ENCODE results near the gene OAF.

The OAF gene

DNA sequence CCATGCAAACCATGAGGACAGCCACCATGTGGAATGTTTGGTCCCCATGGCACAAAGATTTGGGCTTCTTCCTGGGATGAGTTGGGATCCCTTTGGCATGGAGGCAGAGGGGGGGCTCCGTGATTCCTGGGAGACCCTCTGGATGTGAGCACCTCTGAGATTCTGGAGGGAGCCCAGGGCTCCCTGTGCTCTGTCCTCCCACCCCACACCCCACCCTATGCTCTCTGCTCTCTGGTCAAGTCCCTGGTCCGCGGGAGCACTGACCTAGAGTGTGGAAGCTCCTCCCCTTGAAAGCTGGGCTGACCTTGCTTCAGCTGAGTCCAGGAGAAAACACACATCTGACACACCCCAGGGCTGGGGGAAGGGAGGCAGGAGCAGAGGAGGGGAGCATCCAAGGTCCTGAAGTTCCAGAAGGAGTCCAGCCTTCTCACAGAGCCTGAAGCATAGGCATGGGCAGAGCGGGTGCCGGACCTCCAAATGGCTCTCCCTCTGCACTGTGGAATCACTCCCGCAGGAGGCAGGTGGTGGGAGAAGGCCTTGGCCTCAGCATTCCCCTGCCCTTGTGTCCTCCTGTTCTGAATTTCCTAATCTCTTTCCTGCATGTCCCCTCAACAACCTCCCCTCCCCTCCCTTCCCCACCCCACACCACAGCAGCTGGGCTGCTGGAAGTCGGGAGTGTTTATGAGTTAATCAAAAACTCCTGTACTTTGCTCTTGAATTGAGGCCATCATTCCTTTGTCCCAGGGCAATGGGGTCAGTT is 25.7 kb upstream of the OAF start:
- Histone ChIP-seq H3K27me3 (ENCODE audit: low read depth, low read length) (no peaks in the 10 kb centered on the region), H3K9me3 (ENCODE audit: control insufficient read depth in 1 of 2, low read length in 2 of 2) (no peaks in the 10 kb centered on the region), H3K4me3 (ENCODE audit: low read depth in 1 of 2, low read length in 2 of 2) (peak overlapping the region; percentile 9 to 12), H3K36me3 (ENCODE audit: control insufficient read depth in 1 of 2, insufficient read depth in 2 of 2, low read length in 2 of 2) (no peaks in the 10 kb centered on the region), H3K27ac (ENCODE audit: low read length) (peak overlapping the region; percentile 81), H3K4me1 (ENCODE audit: control insufficient read depth in 1 of 2, insufficient read depth in 2 of 2, low read length in 2 of 2) (peaks cover 25 to 36% of the 10 kb centered on the region in 2 donors)

DNA sequence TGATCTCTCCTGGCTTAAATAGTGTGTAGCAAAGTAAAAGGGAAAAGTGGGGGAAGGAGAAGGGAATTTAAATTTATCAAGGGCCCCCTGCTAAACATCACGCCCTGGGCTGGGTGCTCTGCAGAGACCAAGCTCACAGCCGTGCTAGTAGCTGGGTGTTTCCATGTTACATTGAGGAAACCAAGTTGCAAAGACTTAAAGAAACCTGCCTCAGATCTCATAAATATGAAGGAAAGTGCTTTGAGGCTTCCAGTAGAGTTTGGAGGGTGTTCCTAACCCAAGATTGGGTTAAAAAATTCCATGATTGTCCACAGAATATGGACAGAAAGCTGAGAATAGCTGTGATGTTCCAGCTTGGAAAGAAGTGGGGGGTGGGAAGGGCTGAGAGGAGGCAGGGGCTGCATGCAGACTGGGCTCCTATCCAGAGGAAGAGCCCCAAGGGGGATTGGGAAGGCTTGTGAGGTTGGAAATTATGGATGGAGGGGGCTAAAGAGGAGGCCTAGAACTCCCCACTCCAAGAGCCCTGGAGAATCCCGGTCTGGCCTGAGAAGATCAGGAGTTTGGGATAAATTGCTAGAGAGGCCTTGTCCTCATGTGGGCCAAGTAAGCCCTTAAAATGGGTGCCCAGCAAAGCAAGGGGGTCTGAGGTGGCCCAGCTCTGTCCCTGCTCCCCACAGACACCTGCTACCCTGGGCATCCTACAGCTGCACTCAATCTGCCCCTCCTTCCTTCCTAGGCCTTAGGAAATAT is 25.0 kb upstream of the OAF start:
- Histone ChIP-seq H3K9me3 (ENCODE audit: control insufficient read depth in 1 of 2, low read length in 2 of 2) (no peaks in the 10 kb centered on the region), H3K4me1 (ENCODE audit: control insufficient read depth in 1 of 2, insufficient read depth in 2 of 2, low read length in 2 of 2) (peaks cover 19 to 36% of the 10 kb centered on the region in 2 donors), H3K27ac (ENCODE audit: low read length) (peak overlapping the region; percentile 81), H3K36me3 (ENCODE audit: control insufficient read depth in 1 of 2, insufficient read depth in 2 of 2, low read length in 2 of 2) (no peaks in the 10 kb centered on the region), H3K4me3 (ENCODE audit: low read depth in 1 of 2, low read length in 2 of 2) (no peak overlapping the region), H3K27me3 (ENCODE audit: low read depth, low read length) (no peaks in the 10 kb centered on the region)

DNA sequence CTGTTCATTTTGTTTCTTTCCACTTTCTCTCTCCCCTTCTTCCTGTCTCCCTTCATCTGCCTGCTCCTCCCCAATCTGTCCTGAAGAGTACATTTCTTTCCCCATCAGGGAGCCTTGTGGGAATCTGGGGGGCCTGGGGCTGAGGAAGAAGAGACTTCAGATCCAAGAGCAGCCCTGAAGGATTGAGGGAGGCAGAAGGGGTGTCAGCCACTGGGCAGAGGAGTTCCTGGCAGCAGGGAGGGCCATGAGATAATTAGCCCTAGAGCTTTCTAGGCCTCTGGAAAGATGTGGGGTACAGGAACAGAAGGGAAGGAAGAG is 24.4 kb upstream of the OAF start:
- no peak overlapping the region for H3K4me3 ChIP-seq (ENCODE audit: low read depth in 1 of 2, low read length in 2 of 2)
- peaks cover 19 to 36% of the 10 kb centered on the region in 2 donors for H3K4me1 ChIP-seq (ENCODE audit: control insufficient read depth in 1 of 2, insufficient read depth in 2 of 2, low read length in 2 of 2)

DNA sequence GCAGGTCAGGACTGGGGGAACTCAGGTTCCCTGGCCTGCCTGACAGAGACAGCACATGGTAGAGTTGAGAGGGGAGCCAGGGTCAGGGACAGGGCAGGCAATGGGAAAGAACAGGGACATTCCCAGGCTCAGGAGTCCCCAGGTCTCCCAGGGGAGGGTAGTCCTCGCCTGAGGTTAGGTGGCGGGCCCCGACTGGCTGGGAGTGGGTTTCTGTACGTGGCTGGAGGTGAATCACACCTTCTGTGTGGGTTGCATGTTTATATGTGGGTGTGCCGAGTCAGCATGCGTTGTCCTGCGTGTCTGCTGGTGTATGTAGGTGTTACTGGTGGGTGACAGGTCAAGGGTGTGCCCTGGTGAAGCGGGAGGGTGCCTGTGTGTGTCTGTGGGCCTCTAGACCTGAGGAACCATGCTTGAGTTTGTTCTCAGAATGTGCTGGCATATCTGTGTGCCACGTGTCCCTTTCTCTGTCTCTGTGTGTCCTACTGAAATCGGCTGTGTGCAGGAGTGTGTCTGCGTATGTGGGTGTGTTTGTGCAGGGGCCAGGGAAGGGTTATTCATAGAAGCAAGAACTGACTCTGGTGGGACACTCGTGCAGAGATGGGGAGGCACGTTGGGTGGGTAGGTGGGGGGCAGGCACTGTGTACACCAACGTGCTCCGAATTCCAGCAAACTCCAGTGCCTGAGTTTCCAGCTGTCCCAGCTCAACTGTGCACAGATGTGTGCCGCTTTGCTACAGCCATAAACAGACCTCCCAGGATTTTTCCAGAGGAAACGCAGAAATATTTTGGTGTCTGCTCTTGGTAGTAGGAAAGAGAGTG is 23.8 kb upstream of the OAF start:
- no peaks in the 10 kb centered on the region for H3K27me3 ChIP-seq (ENCODE audit: low read depth, low read length)
- peak overlapping the region; percentile 81 for H3K27ac ChIP-seq (ENCODE audit: low read length)
- no peaks in the 10 kb centered on the region for H3K36me3 ChIP-seq (ENCODE audit: control insufficient read depth in 1 of 2, insufficient read depth in 2 of 2, low read length in 2 of 2)
- peaks cover 19 to 36% of the 10 kb centered on the region in 2 donors for H3K4me1 ChIP-seq (ENCODE audit: control insufficient read depth in 1 of 2, insufficient read depth in 2 of 2, low read length in 2 of 2)
- no peak overlapping the region for H3K4me3 ChIP-seq (ENCODE audit: low read depth in 1 of 2, low read length in 2 of 2)
- H3K9me3 ChIP-seq (ENCODE audit: control insufficient read depth in 1 of 2, low read length in 2 of 2): no peaks in the 10 kb centered on the region

More for the DNA sequence above, 24.4 kb upstream of the OAF start:
- Histone ChIP-seq H3K36me3 (ENCODE audit: control insufficient read depth in 1 of 2, insufficient read depth in 2 of 2, low read length in 2 of 2) (no peaks in the 10 kb centered on the region), H3K9me3 (ENCODE audit: control insufficient read depth in 1 of 2, low read length in 2 of 2) (no peaks in the 10 kb centered on the region), H3K27ac (ENCODE audit: low read length) (peak overlapping the region; percentile 81), H3K27me3 (ENCODE audit: low read depth, low read length) (no peaks in the 10 kb centered on the region)

DNA sequence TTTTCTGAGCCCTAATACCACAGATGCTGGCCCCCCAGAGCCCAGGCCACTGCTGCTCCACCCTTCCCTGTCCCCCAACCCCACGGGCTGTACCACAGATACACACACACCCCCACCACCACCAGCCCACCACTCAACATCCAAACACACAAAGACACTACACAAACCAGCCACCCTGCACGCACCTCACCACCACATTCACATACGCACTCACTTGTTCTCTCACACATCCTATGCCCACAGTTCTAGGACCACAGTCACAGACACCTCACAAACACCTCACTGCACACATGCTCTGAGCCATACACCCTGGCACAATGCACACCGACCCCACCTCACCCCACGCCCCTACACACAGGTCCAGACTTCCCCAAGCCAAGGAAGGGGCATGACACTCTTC is 22.5 kb upstream of the OAF start:
- H3K4me1 ChIP-seq (ENCODE audit: control insufficient read depth in 1 of 2, insufficient read depth in 2 of 2, low read length in 2 of 2): peaks cover 15 to 30% of the 10 kb centered on the region in 2 donors
- H3K27me3 ChIP-seq (ENCODE audit: low read depth, low read length): no peaks in the 10 kb centered on the region
- H3K27ac ChIP-seq (ENCODE audit: low read length): peak overlapping the region; percentile 19
- H3K4me3 ChIP-seq (ENCODE audit: low read depth in 1 of 2, low read length in 2 of 2): no peak overlapping the region
- no peaks in the 10 kb centered on the region for H3K36me3 ChIP-seq (ENCODE audit: control insufficient read depth in 1 of 2, insufficient read depth in 2 of 2, low read length in 2 of 2)
- H3K9me3 ChIP-seq (ENCODE audit: control insufficient read depth in 1 of 2, low read length in 2 of 2): no peaks in the 10 kb centered on the region

DNA sequence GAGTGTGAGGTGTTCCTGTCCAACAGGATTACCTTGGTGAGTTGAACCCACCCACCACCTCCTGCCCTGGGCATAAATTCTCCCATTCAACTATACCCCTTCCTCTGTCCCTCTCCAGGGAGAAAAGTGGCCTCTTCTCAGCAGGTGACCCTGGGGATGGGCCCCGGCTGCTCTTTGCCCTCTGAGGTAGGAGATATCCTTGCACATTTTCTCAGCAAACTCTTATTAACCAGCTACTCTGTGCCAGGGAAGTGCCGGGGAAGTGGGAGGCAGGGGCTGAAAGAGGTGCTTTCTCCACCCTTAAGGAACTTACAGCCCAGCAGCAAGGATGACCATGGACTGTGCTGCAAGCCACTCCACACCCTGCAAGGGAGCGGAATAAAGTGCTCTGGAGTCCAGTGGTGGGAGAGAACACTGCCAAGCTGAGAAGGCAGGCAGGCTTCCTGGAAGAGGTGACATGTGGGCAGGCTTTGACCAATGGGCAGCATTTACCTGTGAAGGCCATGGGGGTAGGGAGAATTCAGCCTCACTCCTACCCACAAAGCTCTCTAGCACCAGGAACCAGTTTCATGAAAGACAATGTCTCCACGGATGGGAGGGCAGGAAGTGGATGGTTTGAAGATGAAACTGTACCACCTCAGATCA is 21.9 kb upstream of the OAF start:
- H3K27ac ChIP-seq (ENCODE audit: low read length): no peak overlapping the region
- no peaks in the 10 kb centered on the region for H3K9me3 ChIP-seq (ENCODE audit: control insufficient read depth in 1 of 2, low read length in 2 of 2)
- H3K4me1 ChIP-seq (ENCODE audit: control insufficient read depth in 1 of 2, insufficient read depth in 2 of 2, low read length in 2 of 2): peaks cover 10 to 30% of the 10 kb centered on the region in 2 donors
- no peak overlapping the region for H3K4me3 ChIP-seq (ENCODE audit: low read depth in 1 of 2, low read length in 2 of 2)
- H3K27me3 ChIP-seq (ENCODE audit: low read depth, low read length): no peaks in the 10 kb centered on the region
- H3K36me3 ChIP-seq (ENCODE audit: control insufficient read depth in 1 of 2, insufficient read depth in 2 of 2, low read length in 2 of 2): no peaks in the 10 kb centered on the region

DNA sequence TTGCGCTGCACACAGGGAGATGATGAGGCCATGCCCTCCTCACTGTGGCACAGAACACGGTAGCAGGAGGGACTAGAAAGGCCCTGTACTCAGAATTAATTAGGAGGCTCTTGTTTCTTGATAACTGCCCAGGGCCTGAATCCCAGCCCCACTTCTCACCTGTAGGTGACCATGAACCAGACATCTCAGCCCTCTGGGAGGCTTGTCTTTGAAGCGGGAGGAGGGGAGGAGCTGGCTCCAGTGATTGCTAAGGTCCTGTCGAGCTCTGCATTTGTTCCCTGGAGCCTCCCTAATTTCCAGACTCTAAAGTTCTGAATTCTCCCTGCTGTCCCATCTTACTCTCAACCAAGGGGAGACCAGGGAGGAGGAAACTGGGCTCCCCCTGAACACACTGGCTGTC is 19.8 kb upstream of the OAF start:
- Histone ChIP-seq H3K4me1 (ENCODE audit: control insufficient read depth in 1 of 2, insufficient read depth in 2 of 2, low read length in 2 of 2) (peaks cover 14 to 17% of the 10 kb centered on the region in 2 donors), H3K4me3 (ENCODE audit: low read depth in 1 of 2, low read length in 2 of 2) (no peak overlapping the region), H3K27ac (ENCODE audit: low read length) (no peak overlapping the region), H3K9me3 (ENCODE audit: control insufficient read depth in 1 of 2, low read length in 2 of 2) (no peaks in the 10 kb centered on the region), H3K27me3 (ENCODE audit: low read depth, low read length) (no peaks in the 10 kb centered on the region), H3K36me3 (ENCODE audit: control insufficient read depth in 1 of 2, insufficient read depth in 2 of 2, low read length in 2 of 2) (no peaks in the 10 kb centered on the region)

DNA sequence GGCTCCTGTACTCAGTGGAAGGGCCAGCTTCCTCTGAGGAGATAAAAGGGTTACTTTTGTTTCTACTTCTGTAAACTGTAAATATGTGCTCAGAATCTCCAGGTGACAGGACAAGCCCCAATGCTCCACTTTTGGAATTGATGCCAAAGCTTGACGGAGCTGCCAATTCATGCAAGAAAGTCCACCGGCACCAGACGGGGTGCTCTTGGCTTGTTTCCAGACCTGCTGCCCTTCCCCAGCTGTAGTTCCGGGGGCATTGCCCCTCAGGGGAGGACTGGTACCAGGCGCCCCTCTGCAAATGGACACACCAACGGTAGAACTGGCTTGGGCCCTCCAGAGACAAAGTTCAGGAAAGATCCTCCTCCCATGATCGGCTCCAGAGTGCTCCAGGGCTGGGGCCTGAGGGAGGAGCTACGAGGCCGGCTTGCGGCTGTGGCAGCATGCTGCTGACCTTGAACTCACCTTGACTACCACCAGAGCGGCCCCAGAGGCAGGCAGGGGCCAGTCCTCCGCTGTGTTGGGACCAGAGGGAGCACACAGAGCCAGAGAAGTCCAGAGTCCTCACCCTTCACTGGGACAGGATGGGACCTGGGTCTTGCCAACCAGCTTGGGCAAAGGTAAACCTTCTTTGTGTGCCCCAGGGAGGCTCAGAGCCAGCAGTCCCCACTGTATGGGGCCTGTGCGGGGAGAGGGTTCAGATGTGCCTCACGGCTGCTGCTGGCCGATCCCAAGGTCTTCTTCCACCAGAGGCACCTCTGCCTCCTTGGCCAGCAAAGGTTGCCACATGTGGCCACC is 17.8 kb upstream of the OAF start:
- no peak overlapping the region for H3K4me3 ChIP-seq (ENCODE audit: low read depth in 1 of 2, low read length in 2 of 2)
- H3K27ac ChIP-seq (ENCODE audit: low read length): no peak overlapping the region
- peaks cover 6 to 7% of the 10 kb centered on the region in 2 donors for H3K4me1 ChIP-seq (ENCODE audit: control insufficient read depth in 1 of 2, insufficient read depth in 2 of 2, low read length in 2 of 2)
- no peaks in the 10 kb centered on the region for H3K9me3 ChIP-seq (ENCODE audit: control insufficient read depth in 1 of 2, low read length in 2 of 2)
- no peaks in the 10 kb centered on the region for H3K36me3 ChIP-seq (ENCODE audit: control insufficient read depth in 1 of 2, insufficient read depth in 2 of 2, low read length in 2 of 2)
- no peaks in the 10 kb centered on the region for H3K27me3 ChIP-seq (ENCODE audit: low read depth, low read length)

DNA sequence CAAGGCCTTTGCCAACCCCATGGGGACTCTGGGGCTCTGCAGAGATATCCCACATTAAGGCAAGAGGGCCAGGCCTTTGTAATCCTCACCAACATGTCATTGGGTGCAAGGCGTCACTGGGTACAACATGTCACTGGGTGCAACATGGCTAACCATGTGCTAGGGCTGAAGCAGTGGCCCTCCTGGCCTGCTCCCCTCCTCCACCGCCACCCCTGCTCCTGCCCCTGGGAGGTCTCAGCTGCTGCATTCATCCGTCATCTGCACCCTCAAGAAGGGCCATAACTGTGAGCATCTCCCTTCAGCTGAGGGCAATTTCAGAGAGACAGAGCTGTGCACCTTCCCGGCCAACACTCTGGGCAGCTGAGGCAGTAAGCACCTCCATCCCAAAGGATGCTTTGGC is 16.7 kb upstream of the OAF start:
- H3K27ac ChIP-seq (ENCODE audit: low read length): no peak overlapping the region
- no peaks in the 10 kb centered on the region for H3K9me3 ChIP-seq (ENCODE audit: control insufficient read depth in 1 of 2, low read length in 2 of 2)
- H3K36me3 ChIP-seq (ENCODE audit: control insufficient read depth in 1 of 2, insufficient read depth in 2 of 2, low read length in 2 of 2): no peaks in the 10 kb centered on the region
- no peak overlapping the region for H3K4me3 ChIP-seq (ENCODE audit: low read depth in 1 of 2, low read length in 2 of 2)
- H3K27me3 ChIP-seq (ENCODE audit: low read depth, low read length): no peaks in the 10 kb centered on the region
- H3K4me1 ChIP-seq (ENCODE audit: control insufficient read depth in 1 of 2, insufficient read depth in 2 of 2, low read length in 2 of 2): peaks cover 0 to 7% of the 10 kb centered on the region in 2 donors

DNA sequence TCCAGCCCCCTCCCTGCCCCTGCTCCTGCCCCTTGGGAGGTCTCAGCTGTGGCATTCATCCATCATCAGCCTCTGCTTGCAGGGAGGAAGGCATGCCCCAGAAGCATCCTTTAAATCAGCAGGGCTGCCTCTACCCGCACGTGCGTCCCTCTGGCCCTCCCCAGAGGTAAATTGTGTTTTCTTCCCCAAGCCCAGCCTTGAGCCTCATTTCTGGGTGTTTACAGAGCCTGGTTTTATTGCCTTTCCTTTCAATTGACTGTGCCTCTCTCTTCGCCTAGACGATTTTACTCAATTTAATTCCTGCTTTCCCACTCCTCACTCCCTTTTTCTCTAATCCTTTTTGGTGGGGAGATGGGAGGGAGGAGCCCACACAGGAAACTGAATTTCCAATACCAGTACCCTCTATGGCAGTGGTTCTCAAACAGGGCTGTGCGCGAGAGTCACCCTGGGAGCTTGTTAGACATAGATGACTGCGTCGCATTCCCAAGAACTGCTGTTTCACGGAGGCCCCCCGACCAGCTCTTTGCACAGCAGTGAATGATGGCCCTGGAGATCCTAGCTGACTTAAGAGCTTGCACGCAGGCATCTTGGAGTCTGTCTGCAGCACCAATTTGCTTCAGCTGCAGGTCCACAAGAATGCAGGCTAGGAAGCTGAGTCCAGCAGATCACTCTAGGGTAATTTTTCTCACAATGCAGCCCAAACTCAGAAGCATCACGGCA is 15.1 kb upstream of the OAF start:
- H3K36me3 ChIP-seq (ENCODE audit: control insufficient read depth in 1 of 2, insufficient read depth in 2 of 2, low read length in 2 of 2): no peaks in the 10 kb centered on the region
- H3K4me3 ChIP-seq (ENCODE audit: low read depth in 1 of 2, low read length in 2 of 2): no peak overlapping the region
- no peaks in the 10 kb centered on the region for H3K27me3 ChIP-seq (ENCODE audit: low read depth, low read length)
- H3K4me1 ChIP-seq (ENCODE audit: control insufficient read depth in 1 of 2, insufficient read depth in 2 of 2, low read length in 2 of 2): peaks cover 0 to 7% of the 10 kb centered on the region in 2 donors
- no peak overlapping the region for H3K27ac ChIP-seq (ENCODE audit: low read length)
- H3K9me3 ChIP-seq (ENCODE audit: control insufficient read depth in 1 of 2, low read length in 2 of 2): no peaks in the 10 kb centered on the region
